Adrenal gland (tissue), 12 donors: ENCODE measurements around the gene SRSF8. TPM values are rescaled to one million over a fixed set of nuclear protein-coding genes. Genes with fewer than 3 reads are reported as not detected.
"Not testable (repeated sequence)": the region's sequence is repeated elsewhere in the genome, so short reads cannot be mapped to it uniquely, and the experiment has no call there.

Source experiments
- DNase-seq, 7 donors: peaks; one replicate each; pipeline ENCODE4 v3.0.0-alpha.2; 2019 to 2020
- H3K27ac ChIP-seq, 5 donors: fragments of 200-600 bp; sonication (generic) in 4 of 5; 1 replicate in 3 of 5; 2 replicates in 2 of 5; pipeline versions ENCODE4 v1.5.1 to v1.8.0; 2016 to 2020; ENCODE audit warnings: mild to moderate bottlenecking in 1 of 5
- H3K27me3 ChIP-seq: fragments of 200-600 bp; 2 replicates; pipeline ENCODE4 v1.8.0; 2021
- H3K36me3 ChIP-seq, 2 donors: fragments of 200-600 bp; replicated peaks in 1 of 2; 1 replicate in 1 of 2; 2 replicates in 1 of 2; pipeline versions ENCODE4 v1.5.1 to v1.8.0; 2018 to 2022
- H3K4me1 ChIP-seq, 2 donors: fragments of 200-600 bp; replicated peaks in 1 of 2; 1 replicate in 1 of 2; 2 replicates in 1 of 2; pipeline versions ENCODE4 v1.5.1 to v1.8.0; 2018 to 2021
- H3K4me3 ChIP-seq, 4 donors: fragments of 200-600 bp; sonication (generic) in 3 of 4; one replicate each; pipeline ENCODE4 v1.5.1; 2016 to 2018
- H3K9me3 ChIP-seq, 3 donors: fragments of 200-600 bp; sonication (generic) in 1 of 3; replicated peaks in 1 of 3; 1 replicate in 2 of 3; 2 replicates in 1 of 3; pipeline versions ENCODE4 v1.5.1 to v1.8.0; 2016 to 2021
- CTCF ChIP-seq, 6 experiments: fragments of 450-650 bp in 4 of 6; fragments of 200-600 bp in 2 of 6; sonication (generic) in 1 of 6; IDR thresholded peaks; 1 replicate in 5 of 6; 2 replicates in 1 of 6; pipeline versions ENCODE4 v1.5.1 to v1.8.0; 2016 to 2021; ENCODE audit warnings: antibody characterized with exemption in 6 of 6, mild to moderate bottlenecking in 2 of 6, moderate library complexity in 1 of 6
- POLR2A ChIP-seq, 2 donors: fragments of 450-650 bp; IDR thresholded peaks; one replicate each; pipeline ENCODE4 v1.6.1; 2017; ENCODE audit warnings: antibody characterized with exemption in 2 of 2, mild to moderate bottlenecking in 2 of 2, moderate library complexity in 1 of 2
- WGBS, 4 donors: extraction: QIAGEN DNeasy Blood & Tissue Kit in 2 of 4; methylation state at CpG; one replicate each; pipeline versions ENCODE4 v1.1.5 to v1.1.7; 2013 to 2017; 5-methylcytosine and 5-hydroxymethylcytosine counted together
- intact Hi-C, 2 donors: fragments of 100-400 bp; cut with DNase I; formaldehyde crosslinking; loops; one replicate each; pipeline versions ENCODE4 v1.14.1 to v1.15.0; 2022 to 2023
- polyA plus RNA-seq, 3 donors: library from polyadenylated mRNA; stranded (reverse); fragments of 200-250 nt in 2 of 3; fragments of 350-450 nt in 1 of 3; fragmentation: Illumina TruSeq in 1 of 3; extraction: RNeasy Lipid Tissue Mini Kit (QIAGEN cat#74804) in 1 of 3; gene quantifications; one replicate each; pipeline ENCODE4 v1.2.3, GENCODE V29; 2013 to 2014
- total RNA-seq, 9 donors: library from RNA; depleted of rRNA in 4 of 9; stranded (reverse); fragments of >200 nt in 4 of 9; fragments of 120-200 nt in 1 of 9; fragmentation: NEBNext Ultra II Directional in 1 of 9; extraction: Animal tissue kit (Norgen Biotek cat#: 25700) in 1 of 9; gene quantifications; one replicate each; pipeline versions ENCODE4 v1.1.0 to v1.2.4, GENCODE V29; 2013 to 2023
- donor health status: healthy with polysubstance abuse.
- donor health status: Bipolar disorder and iron deficiency.
- donor health status: DM: yes; HTN: yes; CAD: no.
- donor health status: DM: no; HTN: no; CAD: no.
- donor health status: DM: no; HTN: no; CAD: no.
- donor health status: DM: yes; HTN: yes; CAD: no.

SRSF8 gene
- total and polyA plus RNA-seq, 12 donors, result 20.0 to 60.4 (median 43.6) TPM

- Histone ChIP-seq H3K36me3 (no peaks in the 10 kb centered on the region), H3K4me3 (no peak overlapping the region), H3K9me3 (no peaks in the 10 kb centered on the region), H3K4me1 (peaks cover 9 to 23% of the 10 kb centered on the region in 2 donors), H3K27me3 (no peaks in the 10 kb centered on the region), H3K27ac (no peak overlapping the region)
- intact Hi-C loops, result no loop called here
- 79 to 87% (median 86%) methylated on average over 6 of the region's 6 CpGs for WGBS, 4 donors
- DNase-seq, result no peak
- TF ChIP-seq POLR2A (IDR thresholded peaks at IDR 0.05) (no peak), CTCF (IDR thresholded peaks at IDR 0.05) (no peak)
Observed at GRCh38 chr11:95104121-95104830, 37.6 kb downstream of the SRSF8 start.

DNA sequence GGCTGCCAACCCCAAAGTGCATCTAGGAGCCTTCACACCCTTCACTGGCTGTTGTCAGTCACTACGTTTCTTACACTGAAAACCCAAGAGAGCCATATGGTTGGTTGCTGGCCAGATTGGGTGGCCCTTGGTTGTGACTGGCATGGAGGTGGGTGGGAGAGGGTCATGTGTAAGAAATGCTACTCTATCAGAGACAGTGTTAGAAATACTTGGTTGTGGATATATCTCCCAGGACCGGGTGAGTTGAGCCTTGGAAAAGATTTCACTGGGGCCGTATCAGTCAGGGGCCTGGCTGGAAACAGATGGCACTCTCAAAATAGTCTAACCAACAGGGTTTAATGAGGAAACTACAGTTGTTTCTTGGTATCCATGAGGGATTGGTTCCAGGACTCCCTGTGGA lies 38.1 kb downstream of the SRSF8 start:
- Histone ChIP-seq H3K4me3 (no peak overlapping the region), H3K36me3 (no peaks in the 10 kb centered on the region), H3K27ac (no peak overlapping the region), H3K9me3 (no peaks in the 10 kb centered on the region), H3K27me3 (no peaks in the 10 kb centered on the region), H3K4me1 (peaks cover 9 to 29% of the 10 kb centered on the region in 2 donors)
- TF ChIP-seq POLR2A (IDR thresholded peaks at IDR 0.05) (no peak), CTCF (IDR thresholded peaks at IDR 0.05) (no peak)
- 88 to 100% (median 93%) methylated on average over 3 of the region's 3 CpGs for WGBS, 4 donors
- DNase-seq, result no peak
- intact Hi-C loops, result loop anchor here in 1 of 2 donors (5.0 kb wide), 1 partner anchor 37 kb away; no protein-coding TSS in a partner anchor

DNA sequence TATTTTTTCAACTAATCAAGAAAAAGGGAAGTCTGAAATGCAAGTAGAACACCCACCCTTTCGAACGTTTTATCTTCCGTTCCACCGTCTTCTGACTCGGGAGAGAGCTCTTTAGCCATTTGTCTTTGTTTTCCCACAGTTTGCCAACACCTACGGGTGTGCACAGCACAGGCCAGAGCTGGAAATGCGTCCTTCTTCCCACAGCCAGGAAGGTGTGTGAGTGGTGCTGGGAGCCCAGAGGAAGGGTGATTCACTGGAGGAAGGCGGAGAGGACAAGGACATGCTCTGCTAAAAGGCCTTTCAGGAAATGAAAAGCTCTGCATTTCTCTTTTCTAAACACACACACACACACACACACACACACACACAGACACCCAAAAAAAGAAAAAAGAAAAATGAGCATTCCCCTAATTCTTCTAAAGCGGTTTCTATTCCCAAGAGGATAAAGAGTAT lies 41.5 kb downstream of the SRSF8 start:
- no peaks in the 10 kb centered on the region for H3K36me3 ChIP-seq
- DNase-seq, result peak; percentile 63 to 88 (median 74)
- 11 to 18% (median 13%) methylated on average over 9 of the region's 9 CpGs for WGBS, 4 donors
- H3K27me3 ChIP-seq, result no peaks in the 10 kb centered on the region
- no peak overlapping the region for H3K4me3 ChIP-seq
- H3K4me1 ChIP-seq, result peaks cover 9 to 22% of the 10 kb centered on the region in 2 donors
- TF ChIP-seq CTCF (IDR thresholded peaks at IDR 0.05) (no peak), POLR2A (IDR thresholded peaks at IDR 0.05) (peak in 1 of 2 donors; percentile 32)
- H3K9me3 ChIP-seq, result no peaks in the 10 kb centered on the region
- intact Hi-C loops, result loop anchor here in 1 of 2 donors (5.0 kb wide), 1 partner anchor 34 kb away; no protein-coding TSS in a partner anchor
- H3K27ac ChIP-seq, result peak overlapping the region in 4 of 5 donors; percentile 5 to 67 (median 40)

GRCh38 chr11:95108671-95109551 lies 42.2 kb downstream of the SRSF8 start:
- Histone ChIP-seq H3K4me1 (peaks cover 9 to 22% of the 10 kb centered on the region in 2 donors), H3K27me3 (no peaks in the 10 kb centered on the region), H3K4me3 (no peak overlapping the region), H3K36me3 (no peaks in the 10 kb centered on the region), H3K27ac (peak overlapping the region in 4 of 5 donors; percentile 5 to 67 (median 40)), H3K9me3 (no peaks in the 10 kb centered on the region)
- peak in 1 of 7 donors; percentile 12 for DNase-seq
- 43 to 58% (median 50%) methylated on average over 6 of the region's 6 CpGs for WGBS, 4 donors
- TF ChIP-seq POLR2A (IDR thresholded peaks at IDR 0.05) (no peak), CTCF (IDR thresholded peaks at IDR 0.05) (no peak)
- intact Hi-C loops, result loop anchor here in 1 of 2 donors (5.0 kb wide), 1 partner anchor 33 kb away; no protein-coding TSS in a partner anchor

GRCh38 chr11:95111471-95111870 lies 44.8 kb downstream of the SRSF8 start:
- intact Hi-C loops, H3K27me3 ChIP-seq, H3K27ac ChIP-seq, H3K4me3 ChIP-seq, H3K36me3 ChIP-seq, DNase-seq, H3K9me3 ChIP-seq: not testable (repeated sequence)
- WGBS, 4 donors, result 94 to 98% (median 95%) methylated on average over 3 of the region's 3 CpGs
- H3K4me1 ChIP-seq, result peaks cover 9 to 22% of the 10 kb centered on the region in 2 donors
